SU-DHL-6 (cell line): ENCODE data around the gene PLD3.

Source experiments
- EZH2phosphoT487 ChIP-seq: fragments of 200-600 bp; sonication (generic), shearing (Covaris generic); conservative IDR thresholded peaks from 2 replicates; pipeline ENCODE4 v1.6.1; 2018; ENCODE audit warnings: mild to moderate bottlenecking, antibody characterized with exemption, low read length, moderate library complexity, mixed read lengths
- TF ChIP-seq, protein P1 (sequence below): fragments of 200-600 bp; sonication (generic); IDR thresholded peaks from one replicate; pipeline ENCODE4 v1.5.1; 2017; ENCODE audit warnings: antibody characterized with exemption, mild to moderate bottlenecking, low read length, moderate library complexity; ENCODE audit not compliant: insufficient read depth, poor library complexity, severe bottlenecking

DNA sequence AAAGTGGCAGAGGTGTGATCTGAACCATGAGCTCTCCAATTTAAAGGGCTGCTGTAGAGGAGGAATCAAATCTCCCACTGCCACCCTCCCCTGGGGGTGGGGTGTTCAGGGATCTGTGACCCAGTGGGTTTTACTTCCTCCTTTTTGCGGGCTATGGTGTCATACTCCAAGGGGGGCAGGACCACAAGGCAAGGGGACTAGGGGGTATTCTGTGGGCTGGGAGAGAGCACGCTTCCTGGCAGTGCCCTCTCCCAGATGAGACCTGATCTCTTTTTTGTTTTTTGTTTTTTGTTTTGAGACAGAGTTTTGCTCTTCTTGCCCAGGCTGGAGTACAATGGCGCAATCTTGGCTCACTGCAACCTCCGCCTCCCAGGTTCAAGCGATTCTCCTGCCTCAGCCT, 10.3 kb downstream of the PLD3 start:
- TF ChIP-seq, protein P1, sequence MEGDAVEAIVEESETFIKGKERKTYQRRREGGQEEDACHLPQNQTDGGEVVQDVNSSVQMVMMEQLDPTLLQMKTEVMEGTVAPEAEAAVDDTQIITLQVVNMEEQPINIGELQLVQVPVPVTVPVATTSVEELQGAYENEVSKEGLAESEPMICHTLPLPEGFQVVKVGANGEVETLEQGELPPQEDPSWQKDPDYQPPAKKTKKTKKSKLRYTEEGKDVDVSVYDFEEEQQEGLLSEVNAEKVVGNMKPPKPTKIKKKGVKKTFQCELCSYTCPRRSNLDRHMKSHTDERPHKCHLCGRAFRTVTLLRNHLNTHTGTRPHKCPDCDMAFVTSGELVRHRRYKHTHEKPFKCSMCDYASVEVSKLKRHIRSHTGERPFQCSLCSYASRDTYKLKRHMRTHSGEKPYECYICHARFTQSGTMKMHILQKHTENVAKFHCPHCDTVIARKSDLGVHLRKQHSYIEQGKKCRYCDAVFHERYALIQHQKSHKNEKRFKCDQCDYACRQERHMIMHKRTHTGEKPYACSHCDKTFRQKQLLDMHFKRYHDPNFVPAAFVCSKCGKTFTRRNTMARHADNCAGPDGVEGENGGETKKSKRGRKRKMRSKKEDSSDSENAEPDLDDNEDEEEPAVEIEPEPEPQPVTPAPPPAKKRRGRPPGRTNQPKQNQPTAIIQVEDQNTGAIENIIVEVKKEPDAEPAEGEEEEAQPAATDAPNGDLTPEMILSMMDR: no peak
- TF ChIP-seq EZH2phosphoT487: no peak
